Measurements from ENCODE around the gene SLC9A2. TPM values are rescaled to one million over a fixed set of nuclear protein-coding genes. Genes with fewer than 3 reads are reported as not detected.

SLC9A2 gene
- total and polyA plus RNA-seq, 2 of the 13 experiments (the other 11 are each of a cell fraction or from before 2014, with no cell fraction given) = 0.02 TPM; not detected in 1

DNA sequence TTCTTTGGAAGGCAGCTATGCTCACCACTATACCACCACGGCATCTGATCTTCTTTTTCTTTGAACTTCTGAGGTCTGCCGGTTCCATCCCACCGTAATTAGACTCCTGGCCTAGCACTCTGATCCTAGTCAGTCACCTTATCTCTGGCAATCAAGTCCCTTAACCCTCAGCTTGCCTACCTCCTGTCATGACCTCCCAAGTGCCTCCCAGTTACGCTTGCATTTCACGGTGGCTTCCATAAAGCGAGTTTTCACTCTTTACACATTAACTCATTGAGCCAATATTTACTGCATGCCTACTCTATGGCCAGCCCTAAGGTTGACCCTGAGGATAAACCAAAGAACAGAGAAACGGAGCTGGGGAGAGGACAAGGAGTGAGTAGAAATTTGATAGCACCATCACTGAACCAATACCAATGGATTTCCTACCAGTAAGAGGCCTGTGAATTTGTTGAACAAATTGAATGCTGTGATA, 104.7 kb downstream of the SLC9A2 start (continued):
- peak; percentile 16; the same call in 1 of the 2 replicates for TF ChIP-seq BHLHE40 (IDR thresholded peaks at IDR 0.05; ENCODE audit: low read length)
- no peak for TF ChIP-seq MAFK (conservative IDR thresholded peaks at IDR 0.05 in 1 of 2, IDR thresholded peaks at IDR 0.05 in 1 of 2; ENCODE audit: low read length in 2 of 2)
- TF ChIP-seq PHF5A (CRISPR knock-in tag; IDR thresholded peaks at IDR 0.05; ENCODE audit: low read depth, unreplicated experiment) = peak; percentile 94
- peak; percentile 99 for TF ChIP-seq ZNF652 (CRISPR knock-in tag; IDR thresholded peaks at IDR 0.05; ENCODE audit: borderline replicate concordance, low read depth)
- TF ChIP-seq SMYD3 (CRISPR knock-in tag; IDR thresholded peaks at IDR 0.05) = peak; percentile 83
- TF ChIP-seq, protein P1, sequence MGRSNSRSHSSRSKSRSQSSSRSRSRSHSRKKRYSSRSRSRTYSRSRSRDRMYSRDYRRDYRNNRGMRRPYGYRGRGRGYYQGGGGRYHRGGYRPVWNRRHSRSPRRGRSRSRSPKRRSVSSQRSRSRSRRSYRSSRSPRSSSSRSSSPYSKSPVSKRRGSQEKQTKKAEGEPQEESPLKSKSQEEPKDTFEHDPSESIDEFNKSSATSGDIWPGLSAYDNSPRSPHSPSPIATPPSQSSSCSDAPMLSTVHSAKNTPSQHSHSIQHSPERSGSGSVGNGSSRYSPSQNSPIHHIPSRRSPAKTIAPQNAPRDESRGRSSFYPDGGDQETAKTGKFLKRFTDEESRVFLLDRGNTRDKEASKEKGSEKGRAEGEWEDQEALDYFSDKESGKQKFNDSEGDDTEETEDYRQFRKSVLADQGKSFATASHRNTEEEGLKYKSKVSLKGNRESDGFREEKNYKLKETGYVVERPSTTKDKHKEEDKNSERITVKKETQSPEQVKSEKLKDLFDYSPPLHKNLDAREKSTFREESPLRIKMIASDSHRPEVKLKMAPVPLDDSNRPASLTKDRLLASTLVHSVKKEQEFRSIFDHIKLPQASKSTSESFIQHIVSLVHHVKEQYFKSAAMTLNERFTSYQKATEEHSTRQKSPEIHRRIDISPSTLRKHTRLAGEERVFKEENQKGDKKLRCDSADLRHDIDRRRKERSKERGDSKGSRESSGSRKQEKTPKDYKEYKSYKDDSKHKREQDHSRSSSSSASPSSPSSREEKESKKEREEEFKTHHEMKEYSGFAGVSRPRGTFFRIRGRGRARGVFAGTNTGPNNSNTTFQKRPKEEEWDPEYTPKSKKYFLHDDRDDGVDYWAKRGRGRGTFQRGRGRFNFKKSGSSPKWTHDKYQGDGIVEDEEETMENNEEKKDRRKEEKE (IDR thresholded peaks at IDR 0.05) = no peak
- no peak for TF ChIP-seq SRSF9 (IDR thresholded peaks at IDR 0.05; ENCODE audit: borderline replicate concordance, insufficient read depth, low read depth, low read length, poor library complexity, severe bottlenecking)
- TF ChIP-seq, protein P2, sequence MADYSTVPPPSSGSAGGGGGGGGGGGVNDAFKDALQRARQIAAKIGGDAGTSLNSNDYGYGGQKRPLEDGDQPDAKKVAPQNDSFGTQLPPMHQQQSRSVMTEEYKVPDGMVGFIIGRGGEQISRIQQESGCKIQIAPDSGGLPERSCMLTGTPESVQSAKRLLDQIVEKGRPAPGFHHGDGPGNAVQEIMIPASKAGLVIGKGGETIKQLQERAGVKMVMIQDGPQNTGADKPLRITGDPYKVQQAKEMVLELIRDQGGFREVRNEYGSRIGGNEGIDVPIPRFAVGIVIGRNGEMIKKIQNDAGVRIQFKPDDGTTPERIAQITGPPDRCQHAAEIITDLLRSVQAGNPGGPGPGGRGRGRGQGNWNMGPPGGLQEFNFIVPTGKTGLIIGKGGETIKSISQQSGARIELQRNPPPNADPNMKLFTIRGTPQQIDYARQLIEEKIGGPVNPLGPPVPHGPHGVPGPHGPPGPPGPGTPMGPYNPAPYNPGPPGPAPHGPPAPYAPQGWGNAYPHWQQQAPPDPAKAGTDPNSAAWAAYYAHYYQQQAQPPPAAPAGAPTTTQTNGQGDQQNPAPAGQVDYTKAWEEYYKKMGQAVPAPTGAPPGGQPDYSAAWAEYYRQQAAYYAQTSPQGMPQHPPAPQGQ (CRISPR knock-in tag; IDR thresholded peaks at IDR 0.05; ENCODE audit: borderline replicate concordance) = no peak
- TF ChIP-seq, protein P3, sequence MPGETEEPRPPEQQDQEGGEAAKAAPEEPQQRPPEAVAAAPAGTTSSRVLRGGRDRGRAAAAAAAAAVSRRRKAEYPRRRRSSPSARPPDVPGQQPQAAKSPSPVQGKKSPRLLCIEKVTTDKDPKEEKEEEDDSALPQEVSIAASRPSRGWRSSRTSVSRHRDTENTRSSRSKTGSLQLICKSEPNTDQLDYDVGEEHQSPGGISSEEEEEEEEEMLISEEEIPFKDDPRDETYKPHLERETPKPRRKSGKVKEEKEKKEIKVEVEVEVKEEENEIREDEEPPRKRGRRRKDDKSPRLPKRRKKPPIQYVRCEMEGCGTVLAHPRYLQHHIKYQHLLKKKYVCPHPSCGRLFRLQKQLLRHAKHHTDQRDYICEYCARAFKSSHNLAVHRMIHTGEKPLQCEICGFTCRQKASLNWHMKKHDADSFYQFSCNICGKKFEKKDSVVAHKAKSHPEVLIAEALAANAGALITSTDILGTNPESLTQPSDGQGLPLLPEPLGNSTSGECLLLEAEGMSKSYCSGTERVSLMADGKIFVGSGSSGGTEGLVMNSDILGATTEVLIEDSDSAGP (CRISPR knock-in tag; IDR thresholded peaks at IDR 0.05; ENCODE audit: borderline replicate concordance) = peak; percentile 38; the same call in 1 of the 2 replicates
- TF ChIP-seq EP300 (IDR thresholded peaks at IDR 0.05; ENCODE audit: low read depth in 2 of 2, low read length in 2 of 2) = peak; percentile 31 to 88; a peak in 2 of 4 replicates
- peak; percentile 75; the same call in 1 of the 2 replicates for TF ChIP-seq EP300 (CRISPR knock-in tag; IDR thresholded peaks at IDR 0.05; ENCODE audit: borderline replicate concordance)
- TF ChIP-seq SAP130 (CRISPR knock-in tag; IDR thresholded peaks at IDR 0.05; ENCODE audit: low read depth) = peak; percentile 88
- TF ChIP-seq ZBTB20 (CRISPR knock-in tag; IDR thresholded peaks at IDR 0.05; ENCODE audit: borderline replicate concordance, low read depth) = no peak
- TF ChIP-seq MBD4 (IDR thresholded peaks at IDR 0.05; ENCODE audit: borderline replicate concordance, low read length) = no peak
- TF ChIP-seq, protein P4, sequence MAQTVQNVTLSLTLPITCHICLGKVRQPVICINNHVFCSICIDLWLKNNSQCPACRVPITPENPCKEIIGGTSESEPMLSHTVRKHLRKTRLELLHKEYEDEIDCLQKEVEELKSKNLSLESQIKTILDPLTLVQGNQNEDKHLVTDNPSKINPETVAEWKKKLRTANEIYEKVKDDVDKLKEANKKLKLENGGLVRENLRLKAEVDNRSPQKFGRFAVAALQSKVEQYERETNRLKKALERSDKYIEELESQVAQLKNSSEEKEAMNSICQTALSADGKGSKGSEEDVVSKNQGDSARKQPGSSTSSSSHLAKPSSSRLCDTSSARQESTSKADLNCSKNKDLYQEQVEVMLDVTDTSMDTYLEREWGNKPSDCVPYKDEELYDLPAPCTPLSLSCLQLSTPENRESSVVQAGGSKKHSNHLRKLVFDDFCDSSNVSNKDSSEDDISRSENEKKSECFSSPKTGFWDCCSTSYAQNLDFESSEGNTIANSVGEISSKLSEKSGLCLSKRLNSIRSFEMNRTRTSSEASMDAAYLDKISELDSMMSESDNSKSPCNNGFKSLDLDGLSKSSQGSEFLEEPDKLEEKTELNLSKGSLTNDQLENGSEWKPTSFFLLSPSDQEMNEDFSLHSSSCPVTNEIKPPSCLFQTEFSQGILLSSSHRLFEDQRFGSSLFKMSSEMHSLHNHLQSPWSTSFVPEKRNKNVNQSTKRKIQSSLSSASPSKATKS (CRISPR knock-in tag; IDR thresholded peaks at IDR 0.05) = no peak
- TF ChIP-seq TCF7L2 (IDR thresholded peaks at IDR 0.05; ENCODE audit: low read depth, low read length) = no peak
- TF ChIP-seq ZNF614 (CRISPR knock-in tag; IDR thresholded peaks at IDR 0.05; ENCODE audit: borderline replicate concordance) = peak; percentile 94
- peak; percentile 93 for TF ChIP-seq ZNF878 (CRISPR knock-in tag; IDR thresholded peaks at IDR 0.05)
- TF ChIP-seq ZNF33B (CRISPR knock-in tag; IDR thresholded peaks at IDR 0.05) = peak; percentile 66; the same call in 1 of the 2 replicates
- no peak; the same call in 1 of the 2 replicates for TF ChIP-seq ZNF350 (CRISPR knock-in tag; IDR thresholded peaks at IDR 0.05; ENCODE audit: borderline replicate concordance, low read depth)
- 0 out of 2 replicates have a peak, but pooled peaks have one; percentile 14 for TF ChIP-seq PAF1 (CRISPR knock-in tag; IDR thresholded peaks at IDR 0.05)

Measured in HepG2 (cell line).